ENCODE results near the gene BRAP. TPM values are rescaled to one million over a fixed set of nuclear protein-coding genes. Genes with fewer than 3 reads are reported as not detected.
A peak's percentile ranks its signal among the peaks of the same experiment; 100 is the strongest.

BRAP gene
- total RNA-seq, 5 donors from 2014 or later (not counting 1 experiment from before 2014, with no cell fraction given): 20.4 to 23.3 (median 20.6) TPM

- POLR2A ChIA-PET: no interaction called here
- no peak overlapping the region for H3K27ac Mint-ChIP-seq
- WGBS (ENCODE audit: insufficient coverage): 100% methylated on average over 1 of the region's 4 CpGs
- CTCF ChIA-PET: no interaction called here
- ATAC-seq (replicated peaks in 1 of 4) (no peak), DNase-seq (no peak)
- H3K27ac ChIP-seq (ENCODE audit: low read length): no peak overlapping the region
- no peaks in the 10 kb centered on the region for H3K27me3 Mint-ChIP-seq
- no peak overlapping the region for H3K4me3 Mint-ChIP-seq
- peaks cover 0 to 53% of the 10 kb centered on the region in 2 donors for H3K36me3 ChIP-seq (ENCODE audit: control insufficient read depth in 2 of 2, extremely low read depth in 1 of 2, insufficient read depth in 1 of 2, low read length in 1 of 2)
- no peaks in the 10 kb centered on the region for H3K9me3 ChIP-seq
- peaks cover 36% of the 10 kb centered on the region for H3K36me3 Mint-ChIP-seq
- no peaks in the 10 kb centered on the region for H3K4me1 ChIP-seq (ENCODE audit: control insufficient read depth in 1 of 2, extremely low read depth in 1 of 2, insufficient read depth in 2 of 2, low read length in 2 of 2)
- H3K9me3 Mint-ChIP-seq: no peaks in the 10 kb centered on the region
- no peak overlapping the region for H3K4me3 ChIP-seq (ENCODE audit: control insufficient read depth in 1 of 2, extremely low read depth in 1 of 2, low read length in 1 of 2)
- H3K27me3 ChIP-seq (replicated peaks in 1 of 2; ENCODE audit: control insufficient read depth in 2 of 2, extremely low read depth in 1 of 2, insufficient read depth in 2 of 2, low read length in 1 of 2): no peaks in the 10 kb centered on the region
- H3K4me1 Mint-ChIP-seq: no peaks in the 10 kb centered on the region
These were observed 42.9 kb downstream of the BRAP start for GRCh38 chr12:111642681-111643426.

GRCh38 chr12:111640506-111640905, 45.2 kb downstream of the BRAP start:
- Mint-ChIP-seq H3K4me1 (no peaks in the 10 kb centered on the region), H3K27me3 (no peaks in the 10 kb centered on the region), H3K4me3 (no peak overlapping the region), H3K9me3 (no peaks in the 10 kb centered on the region), H3K27ac (no peak overlapping the region), H3K36me3 (peaks cover 24% of the 10 kb centered on the region)
- no peaks in the 10 kb centered on the region for H3K4me1 ChIP-seq (ENCODE audit: control insufficient read depth in 1 of 2, extremely low read depth in 1 of 2, insufficient read depth in 2 of 2, low read length in 2 of 2)
- H3K36me3 ChIP-seq (ENCODE audit: control insufficient read depth in 2 of 2, extremely low read depth in 1 of 2, insufficient read depth in 1 of 2, low read length in 1 of 2): peaks cover 0 to 31% of the 10 kb centered on the region in 2 donors
- no peak for DNase-seq
- H3K4me3 ChIP-seq (ENCODE audit: control insufficient read depth in 1 of 2, extremely low read depth in 1 of 2, low read length in 1 of 2): no peak overlapping the region
- CTCF ChIA-PET: no interaction called here
- 100% methylated on average over 1 of the region's 5 CpGs for WGBS (ENCODE audit: insufficient coverage)
- POLR2A ChIA-PET: no interaction called here
- no peaks in the 10 kb centered on the region for H3K27me3 ChIP-seq (replicated peaks in 1 of 2; ENCODE audit: control insufficient read depth in 2 of 2, extremely low read depth in 1 of 2, insufficient read depth in 2 of 2, low read length in 1 of 2)
- H3K27ac ChIP-seq (ENCODE audit: low read length): no peak overlapping the region
- H3K9me3 ChIP-seq: no peaks in the 10 kb centered on the region
- ATAC-seq (replicated peaks in 1 of 4): no peak

GRCh38 chr12:111638556-111638955, 47.2 kb downstream of the BRAP start:
- Histone ChIP-seq H3K9me3 (no peaks in the 10 kb centered on the region), H3K27ac (ENCODE audit: low read length) (no peak overlapping the region), H3K36me3 (ENCODE audit: control insufficient read depth in 2 of 2, extremely low read depth in 1 of 2, insufficient read depth in 1 of 2, low read length in 1 of 2) (peaks cover 0 to 15% of the 10 kb centered on the region in 2 donors), H3K4me1 (ENCODE audit: control insufficient read depth in 1 of 2, extremely low read depth in 1 of 2, insufficient read depth in 2 of 2, low read length in 2 of 2) (no peaks in the 10 kb centered on the region), H3K27me3 (replicated peaks in 1 of 2; ENCODE audit: control insufficient read depth in 2 of 2, extremely low read depth in 1 of 2, insufficient read depth in 2 of 2, low read length in 1 of 2) (no peaks in the 10 kb centered on the region), H3K4me3 (ENCODE audit: control insufficient read depth in 1 of 2, extremely low read depth in 1 of 2, low read length in 1 of 2) (no peak overlapping the region)
- WGBS (ENCODE audit: insufficient coverage): 100% methylated on average over 5 of the region's 6 CpGs
- Mint-ChIP-seq H3K36me3 (peaks cover 15% of the 10 kb centered on the region), H3K27ac (no peak overlapping the region), H3K4me1 (no peaks in the 10 kb centered on the region), H3K27me3 (no peaks in the 10 kb centered on the region), H3K9me3 (no peaks in the 10 kb centered on the region), H3K4me3 (no peak overlapping the region)
- DNase-seq (no peak), ATAC-seq (replicated peaks in 1 of 4) (no peak)
- POLR2A ChIA-PET: no interaction called here
- CTCF ChIA-PET: no interaction called here

- H3K27me3 ChIP-seq (replicated peaks in 1 of 2; ENCODE audit: control insufficient read depth in 2 of 2, extremely low read depth in 1 of 2, insufficient read depth in 2 of 2, low read length in 1 of 2): no peaks in the 10 kb centered on the region
- 97% methylated on average over 16 of the region's 19 CpGs for WGBS (ENCODE audit: insufficient coverage)
- peaks cover 0 to under 1% of the 10 kb centered on the region in 2 donors for H3K36me3 ChIP-seq (ENCODE audit: control insufficient read depth in 2 of 2, extremely low read depth in 1 of 2, insufficient read depth in 1 of 2, low read length in 1 of 2)
- H3K27ac Mint-ChIP-seq: no peak overlapping the region
- H3K4me3 ChIP-seq (ENCODE audit: control insufficient read depth in 1 of 2, extremely low read depth in 1 of 2, low read length in 1 of 2): no peak overlapping the region
- H3K27me3 Mint-ChIP-seq: no peaks in the 10 kb centered on the region
- no peaks in the 10 kb centered on the region for H3K9me3 Mint-ChIP-seq
- peaks cover 6% of the 10 kb centered on the region for H3K36me3 Mint-ChIP-seq
- DNase-seq: no peak
- H3K27ac ChIP-seq (ENCODE audit: low read length): no peak overlapping the region
- POLR2A ChIA-PET: interaction anchor here in 1 of 2 donors (0.5 kb wide), 1 partner anchor 83 kb away, joined by 4 read pairs; no protein-coding TSS in a partner anchor
- no peaks in the 10 kb centered on the region for H3K4me1 ChIP-seq (ENCODE audit: control insufficient read depth in 1 of 2, extremely low read depth in 1 of 2, insufficient read depth in 2 of 2, low read length in 2 of 2)
- H3K9me3 ChIP-seq: no peaks in the 10 kb centered on the region
- no peaks in the 10 kb centered on the region for H3K4me1 Mint-ChIP-seq
- CTCF ChIA-PET: no interaction called here
- no peak overlapping the region for H3K4me3 Mint-ChIP-seq
- ATAC-seq (replicated peaks in 1 of 4): no peak
These were observed 49.4 kb downstream of the BRAP start for GRCh38 chr12:111636209-111636945.

GRCh38 chr12:111635524-111635923, 50.2 kb downstream of the BRAP start:
- Mint-ChIP-seq H3K36me3 (peaks cover 6% of the 10 kb centered on the region), H3K4me3 (no peak overlapping the region), H3K27me3 (no peaks in the 10 kb centered on the region), H3K4me1 (no peaks in the 10 kb centered on the region), H3K9me3 (no peaks in the 10 kb centered on the region), H3K27ac (no peak overlapping the region)
- DNase-seq (no peak), ATAC-seq (replicated peaks in 1 of 4) (peak in 1 of 4 experiments; percentile 19)
- Histone ChIP-seq H3K9me3 (no peaks in the 10 kb centered on the region), H3K4me1 (ENCODE audit: control insufficient read depth in 1 of 2, extremely low read depth in 1 of 2, insufficient read depth in 2 of 2, low read length in 2 of 2) (no peaks in the 10 kb centered on the region), H3K4me3 (ENCODE audit: control insufficient read depth in 1 of 2, extremely low read depth in 1 of 2, low read length in 1 of 2) (no peak overlapping the region), H3K36me3 (ENCODE audit: control insufficient read depth in 2 of 2, extremely low read depth in 1 of 2, insufficient read depth in 1 of 2, low read length in 1 of 2) (no peaks in the 10 kb centered on the region), H3K27ac (ENCODE audit: low read length) (no peak overlapping the region), H3K27me3 (replicated peaks in 1 of 2; ENCODE audit: control insufficient read depth in 2 of 2, extremely low read depth in 1 of 2, insufficient read depth in 2 of 2, low read length in 1 of 2) (no peaks in the 10 kb centered on the region)
- POLR2A ChIA-PET: no interaction called here
- 48% methylated on average over 6 of the region's 8 CpGs for WGBS (ENCODE audit: insufficient coverage)
- CTCF ChIA-PET: interaction anchor here in 1 of 2 donors (0.6 kb wide), 1 partner anchor 125 kb away, joined by 3 read pairs; no protein-coding TSS in a partner anchor

GRCh38 chr12:111628505-111629260, 57.1 kb downstream of the BRAP start:
- no peak overlapping the region for H3K27ac Mint-ChIP-seq
- 95% methylated on average over 4 of the region's 7 CpGs for WGBS (ENCODE audit: insufficient coverage)
- ChIA-PET POLR2A (no interaction called here), CTCF (interaction anchor here in 1 of 2 donors (0.6 kb wide), 1 partner anchor 105 kb away, joined by 3 read pairs; no protein-coding TSS in a partner anchor)
- H3K27me3 ChIP-seq (replicated peaks in 1 of 2; ENCODE audit: control insufficient read depth in 2 of 2, extremely low read depth in 1 of 2, insufficient read depth in 2 of 2, low read length in 1 of 2): no peaks in the 10 kb centered on the region
- H3K4me1 ChIP-seq (ENCODE audit: control insufficient read depth in 1 of 2, extremely low read depth in 1 of 2, insufficient read depth in 2 of 2, low read length in 2 of 2): no peaks in the 10 kb centered on the region
- no peaks in the 10 kb centered on the region for H3K4me1 Mint-ChIP-seq
- ATAC-seq (replicated peaks in 1 of 4): no peak
- no peaks in the 10 kb centered on the region for H3K36me3 Mint-ChIP-seq
- H3K9me3 Mint-ChIP-seq: no peaks in the 10 kb centered on the region
- no peak overlapping the region for H3K27ac ChIP-seq (ENCODE audit: low read length)
- H3K9me3 ChIP-seq: no peaks in the 10 kb centered on the region
- no peaks in the 10 kb centered on the region for H3K27me3 Mint-ChIP-seq
- no peak overlapping the region for H3K4me3 Mint-ChIP-seq
- no peak for DNase-seq
- H3K4me3 ChIP-seq (ENCODE audit: control insufficient read depth in 1 of 2, extremely low read depth in 1 of 2, low read length in 1 of 2): no peak overlapping the region
- no peaks in the 10 kb centered on the region for H3K36me3 ChIP-seq (ENCODE audit: control insufficient read depth in 2 of 2, extremely low read depth in 1 of 2, insufficient read depth in 1 of 2, low read length in 1 of 2)

All from T-cell (primary cell).